PFSK-1 (cell line): ENCODE measurements around the gene ZCWPW1.

Experiments used
- FOXP2 ChIP-seq: optimal IDR thresholded peaks from 2 replicates; pipeline ENCODE3; 2011; ENCODE audit warnings: borderline replicate concordance, control low read depth, inconsistent platforms; ENCODE audit not compliant: insufficient read depth; ENCODE audit errors: extremely low read length, extremely low read depth
- POLR2AphosphoS5 ChIP-seq: IDR thresholded peaks from 2 replicates; pipeline ENCODE4 v1.6.1; 2012; ENCODE audit warnings: low read depth, mild to moderate bottlenecking, control low read depth, low read length, moderate library complexity
- SIN3A ChIP-seq: IDR thresholded peaks from 2 replicates; pipeline ENCODE4 v1.6.1; 2012; ENCODE audit warnings: mild to moderate bottlenecking, low read length, moderate library complexity, borderline replicate concordance; ENCODE audit not compliant: insufficient read depth
- TAF1 ChIP-seq: IDR thresholded peaks from 2 replicates; pipeline ENCODE4 v1.6.1; 2012; ENCODE audit warnings: low read length, control low read depth, borderline replicate concordance; ENCODE audit not compliant: insufficient read depth
- TF ChIP-seq, protein P1 (sequence below), 2 experiments: IDR thresholded peaks; 2 replicates each; pipeline versions ENCODE4 v1.6.1 to v1.8.0; 2011 to 2012; ENCODE audit warnings: low read depth in 2 of 2, low read length in 2 of 2, control low read depth in 1 of 2, inconsistent platforms in 1 of 2, mild to moderate bottlenecking in 1 of 2, moderate library complexity in 1 of 2; ENCODE audit not compliant: insufficient read depth in 1 of 2

DNA sequence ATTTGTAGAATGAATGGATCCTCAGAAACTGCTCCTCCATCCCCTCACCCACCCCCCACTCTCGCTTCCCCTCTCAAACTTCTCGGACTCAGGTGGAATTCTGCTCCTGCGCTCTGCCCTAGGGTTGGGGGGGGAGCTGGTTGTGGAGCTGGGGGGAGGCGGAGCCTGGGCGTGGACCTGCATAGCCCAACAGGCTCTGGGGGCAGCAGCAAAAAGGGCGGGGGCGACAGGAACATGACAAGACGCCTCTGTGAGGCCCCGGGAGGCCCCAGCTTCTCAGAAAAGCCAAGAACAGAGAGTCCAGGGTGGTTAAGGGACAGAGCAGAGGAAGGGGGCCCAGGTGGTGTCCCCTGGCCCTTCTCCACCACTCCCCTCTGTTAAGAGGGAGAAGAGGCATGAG is 47.0 kb upstream of the ZCWPW1 start:
- TF ChIP-seq POLR2AphosphoS5 (no peak), FOXP2 (no peak), TAF1 (no peak), SIN3A (no peak)
- TF ChIP-seq, protein P1, sequence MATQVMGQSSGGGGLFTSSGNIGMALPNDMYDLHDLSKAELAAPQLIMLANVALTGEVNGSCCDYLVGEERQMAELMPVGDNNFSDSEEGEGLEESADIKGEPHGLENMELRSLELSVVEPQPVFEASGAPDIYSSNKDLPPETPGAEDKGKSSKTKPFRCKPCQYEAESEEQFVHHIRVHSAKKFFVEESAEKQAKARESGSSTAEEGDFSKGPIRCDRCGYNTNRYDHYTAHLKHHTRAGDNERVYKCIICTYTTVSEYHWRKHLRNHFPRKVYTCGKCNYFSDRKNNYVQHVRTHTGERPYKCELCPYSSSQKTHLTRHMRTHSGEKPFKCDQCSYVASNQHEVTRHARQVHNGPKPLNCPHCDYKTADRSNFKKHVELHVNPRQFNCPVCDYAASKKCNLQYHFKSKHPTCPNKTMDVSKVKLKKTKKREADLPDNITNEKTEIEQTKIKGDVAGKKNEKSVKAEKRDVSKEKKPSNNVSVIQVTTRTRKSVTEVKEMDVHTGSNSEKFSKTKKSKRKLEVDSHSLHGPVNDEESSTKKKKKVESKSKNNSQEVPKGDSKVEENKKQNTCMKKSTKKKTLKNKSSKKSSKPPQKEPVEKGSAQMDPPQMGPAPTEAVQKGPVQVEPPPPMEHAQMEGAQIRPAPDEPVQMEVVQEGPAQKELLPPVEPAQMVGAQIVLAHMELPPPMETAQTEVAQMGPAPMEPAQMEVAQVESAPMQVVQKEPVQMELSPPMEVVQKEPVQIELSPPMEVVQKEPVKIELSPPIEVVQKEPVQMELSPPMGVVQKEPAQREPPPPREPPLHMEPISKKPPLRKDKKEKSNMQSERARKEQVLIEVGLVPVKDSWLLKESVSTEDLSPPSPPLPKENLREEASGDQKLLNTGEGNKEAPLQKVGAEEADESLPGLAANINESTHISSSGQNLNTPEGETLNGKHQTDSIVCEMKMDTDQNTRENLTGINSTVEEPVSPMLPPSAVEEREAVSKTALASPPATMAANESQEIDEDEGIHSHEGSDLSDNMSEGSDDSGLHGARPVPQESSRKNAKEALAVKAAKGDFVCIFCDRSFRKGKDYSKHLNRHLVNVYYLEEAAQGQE (IDR thresholded peaks at IDR 0.05; ENCODE audit: insufficient read depth in 1 of 2, low read depth in 2 of 2, low read length in 2 of 2) = no peak
